ENCODE data around the gene AHRR. TPM values are rescaled to one million over a fixed set of nuclear protein-coding genes. Genes with fewer than 3 reads are reported as not detected.

Gene AHRR
- total and polyA plus RNA-seq, 2 of the 4 experiments (the other 2 are of a cell fraction): 15.6 to 37.1 TPM

DNA sequence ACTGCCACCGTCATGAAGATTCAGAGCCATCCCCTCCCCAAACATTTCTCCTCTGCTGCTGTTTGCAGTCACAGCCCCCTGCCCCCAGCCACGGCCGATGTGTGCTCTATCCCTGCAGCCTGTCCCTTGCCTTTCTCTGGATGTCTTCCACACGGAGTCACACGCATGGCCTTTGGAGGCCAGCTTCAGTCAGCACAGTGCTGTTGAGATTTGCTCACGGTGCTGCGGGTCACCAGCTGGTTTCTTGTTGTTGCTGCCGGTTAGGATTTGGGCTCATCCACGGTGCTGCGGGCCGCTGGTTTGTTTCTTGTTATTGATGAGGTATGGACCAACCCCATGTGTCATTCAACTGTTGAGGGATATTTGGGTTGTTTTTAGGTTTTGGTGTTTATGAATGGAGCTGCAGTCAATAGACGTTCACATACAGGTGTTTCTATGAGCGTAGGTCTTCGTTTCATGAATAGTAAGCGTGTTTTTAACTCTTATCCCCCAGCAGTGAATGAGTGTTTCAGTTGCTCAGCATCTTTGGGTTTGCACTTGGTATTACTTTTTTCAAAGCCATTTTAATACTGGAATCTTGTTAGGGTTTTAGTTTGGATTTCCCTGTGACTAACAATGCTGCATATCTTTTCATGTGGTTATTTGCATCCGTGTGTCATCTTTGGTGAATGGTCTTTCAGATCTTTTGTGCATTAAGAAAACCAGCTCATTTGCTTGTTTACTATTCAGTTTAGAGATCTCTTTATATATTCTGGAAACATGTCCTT lies 57.6 kb downstream of the AHRR start:
- Histone ChIP-seq H3K56ac (ENCODE audit: extremely low read depth, insufficient read depth, low read length) (peak overlapping the region; percentile 85), H3K4me1 (ENCODE audit: control insufficient read depth, insufficient read depth, low read length) (peaks cover 27% of the 10 kb centered on the region), H3K9me3 (ENCODE audit: control insufficient read depth, insufficient read depth, low read length) (no peaks in the 10 kb centered on the region), H3K4me2 (ENCODE audit: low read depth, low read length) (peak overlapping the region; percentile 10; the same call in 1 of the 2 replicates), H3K36me3 (ENCODE audit: control insufficient read depth, insufficient read depth, low read length) (peaks cover 20% of the 10 kb centered on the region), H2BK20ac (ENCODE audit: low read depth, low read length) (peak overlapping the region; percentile 99), H3K14ac (replicated peaks; ENCODE audit: low read depth, low read length) (peak overlapping the region; percentile 88), H2AFZ (replicated peaks; ENCODE audit: low read length, poor library complexity) (no peak overlapping the region), H3K79me1 (ENCODE audit: low read depth in 1 of 2, low read length in 2 of 2) (peaks cover 22 to 76% of the 10 kb centered on the region in 2 experiments), H2AK5ac (ENCODE audit: low read depth, low read length) (peak overlapping the region; percentile 96), H3K27me3 (ENCODE audit: control insufficient read depth, insufficient read depth, low read length) (no peaks in the 10 kb centered on the region), H2BK5ac (ENCODE audit: low read depth, low read length, poor library complexity, severe bottlenecking) (peak overlapping the region; percentile 95), H2AK9ac (replicated peaks; ENCODE audit: low read depth, low read length, poor library complexity) (peak overlapping the region; percentile 56), H4K5ac (ENCODE audit: low read depth, low read length) (peak overlapping the region; percentile 92), H3K27ac (ENCODE audit: insufficient read depth, low read length) (peak overlapping the region; percentile 94), H4K8ac (ENCODE audit: low read depth in 2 of 2, low read length in 2 of 2) (peak overlapping the region; percentile 64 to 99), H2BK15ac (ENCODE audit: low read depth, low read length) (peak overlapping the region; percentile 88; the same call in 2 of the 3 replicates), H3K4ac (ENCODE audit: low read depth, low read length) (peak overlapping the region; percentile 100), H3K9me1 (ENCODE audit: insufficient read depth, low read length) (peaks cover 26% of the 10 kb centered on the region), H3K18ac (ENCODE audit: low read depth, low read length) (peak overlapping the region; percentile 91), H3K23ac (ENCODE audit: low read depth, low read length) (peak overlapping the region; percentile 89), H4K20me1 (ENCODE audit: insufficient read depth, low read length) (no peaks in the 10 kb centered on the region), H4K91ac (ENCODE audit: insufficient read depth, low read depth, low read length) (peak overlapping the region; percentile 100), H3K4me3 (ENCODE audit: insufficient read depth, low read depth, low read length) (no peak overlapping the region), H2BK120ac (ENCODE audit: low read depth, low read length) (peak overlapping the region; percentile 100), H3K9ac (ENCODE audit: low read depth, low read length) (no peak overlapping the region; the same call in 1 of the 2 replicates)
- DNase-seq: peak; percentile 89
- in situ Hi-C loops (cut with MboI; ENCODE audit: low sequenced_read_pairs): no loop called here
- peak; percentile 24 for ATAC-seq (ENCODE audit: low read depth)
- ChIA-PET POLR2A (ENCODE audit: unreplicated experiment) (no interaction called here), CTCF (interaction anchor here (0.6 to 1.0 kb wide), 3 partner anchors 24 to 71 kb away, joined by 3 to 4 read pairs (median 3); no protein-coding TSS in a partner anchor)
- intact Hi-C loops (cut with micrococcal nuclease): no loop called here
- dilution Hi-C loops (cut with HindIII; ENCODE audit: low sequenced_read_pairs, unreplicated experiment): no loop called here
- no TSS peak for BruUV-seq (replicated peaks)
- WGBS, 2 experiments (ENCODE audit: extremely low coverage in 2 of 2, insufficient read length in 1 of 2): 63% methylated on average over 4 of the region's 16 CpGs; no CpG with 5 or more reads in 1 of the 2 experiments
- TF ChIP-seq, protein P1, sequence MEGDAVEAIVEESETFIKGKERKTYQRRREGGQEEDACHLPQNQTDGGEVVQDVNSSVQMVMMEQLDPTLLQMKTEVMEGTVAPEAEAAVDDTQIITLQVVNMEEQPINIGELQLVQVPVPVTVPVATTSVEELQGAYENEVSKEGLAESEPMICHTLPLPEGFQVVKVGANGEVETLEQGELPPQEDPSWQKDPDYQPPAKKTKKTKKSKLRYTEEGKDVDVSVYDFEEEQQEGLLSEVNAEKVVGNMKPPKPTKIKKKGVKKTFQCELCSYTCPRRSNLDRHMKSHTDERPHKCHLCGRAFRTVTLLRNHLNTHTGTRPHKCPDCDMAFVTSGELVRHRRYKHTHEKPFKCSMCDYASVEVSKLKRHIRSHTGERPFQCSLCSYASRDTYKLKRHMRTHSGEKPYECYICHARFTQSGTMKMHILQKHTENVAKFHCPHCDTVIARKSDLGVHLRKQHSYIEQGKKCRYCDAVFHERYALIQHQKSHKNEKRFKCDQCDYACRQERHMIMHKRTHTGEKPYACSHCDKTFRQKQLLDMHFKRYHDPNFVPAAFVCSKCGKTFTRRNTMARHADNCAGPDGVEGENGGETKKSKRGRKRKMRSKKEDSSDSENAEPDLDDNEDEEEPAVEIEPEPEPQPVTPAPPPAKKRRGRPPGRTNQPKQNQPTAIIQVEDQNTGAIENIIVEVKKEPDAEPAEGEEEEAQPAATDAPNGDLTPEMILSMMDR (conservative IDR thresholded peaks at IDR 0.05; ENCODE audit: low read depth, low read length): no peak
- TF ChIP-seq POLR2A (IDR thresholded peaks at IDR 0.05; ENCODE audit: low read depth, low read length) (peak; percentile 50; the same call in 1 of the 2 replicates), FOS (IDR thresholded peaks at IDR 0.05; ENCODE audit: low read depth, low read length) (peak; percentile 51; the same call in 1 of the 2 replicates), CEBPB (IDR thresholded peaks at IDR 0.05; ENCODE audit: low read depth, low read length) (no peak)
